Endothelial cell of umbilical vein (primary cell): ENCODE data around the gene KRT3.

ENCODE experiments used
- CTCF ChIP-seq, 2 donors: IDR thresholded peaks; 1 replicate in 1 of 2; 2 replicates in 1 of 2; pipeline ENCODE4 v1.5.1; 2011; ENCODE audit warnings: low read length in 2 of 2, mild to moderate bottlenecking in 2 of 2, moderate library complexity in 2 of 2, control low read depth in 1 of 2, inconsistent platforms in 1 of 2, low read depth in 1 of 2; ENCODE audit not compliant: insufficient read depth in 1 of 2; ENCODE audit errors: extremely low read depth in 1 of 2
- EZH2 ChIP-seq: IDR thresholded peaks from 2 replicates; pipeline ENCODE4 v1.6.1; 2012; ENCODE audit warnings: borderline replicate concordance, low read depth, mild to moderate bottlenecking, moderate library complexity, low read length, inconsistent platforms; ENCODE audit not compliant: severe bottlenecking
- POLR2A ChIP-seq: IDR thresholded peaks from 2 replicates; pipeline ENCODE4 v1.6.1; 2012; ENCODE audit warnings: low read depth, mild to moderate bottlenecking, control low read depth, low read length

- TF ChIP-seq CTCF (IDR thresholded peaks at IDR 0.05; ENCODE audit: extremely low read depth in 1 of 2, insufficient read depth in 1 of 2, low read depth in 1 of 2, low read length in 2 of 2) (no peak), POLR2A (no peak), EZH2 (no peak)
These were observed 11.9 kb upstream of the KRT3 start for GRCh38 chr12:52807544-52808470.
